ENCODE measurements around the gene CRAT. TPM values are rescaled to one million over a fixed set of nuclear protein-coding genes. Genes with fewer than 3 reads are reported as not detected.
"Not testable (repeated sequence)": the region's sequence is repeated elsewhere in the genome, so short reads cannot be mapped to it uniquely, and the experiment has no call there.

CRAT gene
- total RNA-seq, 1 donor from 2014 or later = 110 TPM

DNA sequence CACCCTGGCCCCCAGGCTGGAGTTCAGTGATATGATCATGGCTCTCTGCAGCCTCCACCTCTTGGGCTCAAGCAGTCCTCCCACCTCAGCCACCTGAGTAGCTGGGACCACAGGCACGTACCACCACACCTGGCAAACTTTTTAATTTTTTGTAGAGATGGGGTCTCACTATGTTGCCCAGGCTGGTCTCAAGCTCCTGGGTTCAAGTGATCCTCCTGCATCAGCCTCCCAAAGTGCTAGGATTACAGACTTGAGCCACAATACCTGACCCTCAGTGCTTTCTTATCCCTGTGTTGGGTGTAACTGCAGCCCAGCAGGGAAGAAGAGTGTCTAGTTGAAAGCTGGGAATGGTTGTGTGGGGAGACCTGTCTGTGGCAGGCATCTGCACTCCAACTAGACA, 11.5 kb upstream of the CRAT start:
- Histone ChIP-seq H3K36me3 (peaks cover 43 to 60% of the 10 kb centered on the region in 2 donors), H3K4me3 (no peak overlapping the region), H3K4me1 (no peaks in the 10 kb centered on the region), H3K27ac (no peak overlapping the region), H3K9me3 (no peaks in the 10 kb centered on the region), H3K27me3 (no peaks in the 10 kb centered on the region)
- TF ChIP-seq, protein P1, sequence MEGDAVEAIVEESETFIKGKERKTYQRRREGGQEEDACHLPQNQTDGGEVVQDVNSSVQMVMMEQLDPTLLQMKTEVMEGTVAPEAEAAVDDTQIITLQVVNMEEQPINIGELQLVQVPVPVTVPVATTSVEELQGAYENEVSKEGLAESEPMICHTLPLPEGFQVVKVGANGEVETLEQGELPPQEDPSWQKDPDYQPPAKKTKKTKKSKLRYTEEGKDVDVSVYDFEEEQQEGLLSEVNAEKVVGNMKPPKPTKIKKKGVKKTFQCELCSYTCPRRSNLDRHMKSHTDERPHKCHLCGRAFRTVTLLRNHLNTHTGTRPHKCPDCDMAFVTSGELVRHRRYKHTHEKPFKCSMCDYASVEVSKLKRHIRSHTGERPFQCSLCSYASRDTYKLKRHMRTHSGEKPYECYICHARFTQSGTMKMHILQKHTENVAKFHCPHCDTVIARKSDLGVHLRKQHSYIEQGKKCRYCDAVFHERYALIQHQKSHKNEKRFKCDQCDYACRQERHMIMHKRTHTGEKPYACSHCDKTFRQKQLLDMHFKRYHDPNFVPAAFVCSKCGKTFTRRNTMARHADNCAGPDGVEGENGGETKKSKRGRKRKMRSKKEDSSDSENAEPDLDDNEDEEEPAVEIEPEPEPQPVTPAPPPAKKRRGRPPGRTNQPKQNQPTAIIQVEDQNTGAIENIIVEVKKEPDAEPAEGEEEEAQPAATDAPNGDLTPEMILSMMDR (IDR thresholded peaks at IDR 0.05) = no peak
- no peak for DNase-seq (ENCODE audit: low spot score in 2 of 2)
- intact Hi-C loops (cut with DNase I) = loop anchor here (5.0 kb wide), 1 partner anchor 675 kb away; no protein-coding TSS in a partner anchor

DNA sequence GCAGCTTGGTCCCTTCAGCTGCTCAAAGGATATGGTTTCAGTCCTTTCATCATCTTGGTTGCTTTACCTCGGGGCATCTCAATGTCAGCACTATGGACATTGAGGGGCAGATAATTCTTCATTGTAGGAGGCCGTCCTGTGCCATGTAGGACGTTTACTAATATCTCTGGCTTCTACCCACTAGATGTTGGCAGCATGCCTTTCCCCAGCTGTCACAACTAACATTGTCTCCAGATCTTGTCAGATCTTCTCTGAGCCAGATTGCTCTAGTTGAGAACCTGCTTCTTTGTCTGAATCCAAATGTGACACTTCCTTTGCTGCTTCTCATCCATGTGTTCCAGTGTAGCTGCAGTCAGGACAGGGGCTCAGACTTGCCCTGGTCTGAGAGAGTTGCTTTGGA, 10.9 kb upstream of the CRAT start:
- Histone ChIP-seq H3K4me1 (no peaks in the 10 kb centered on the region), H3K9me3 (no peaks in the 10 kb centered on the region), H3K36me3 (peaks cover 43 to 55% of the 10 kb centered on the region in 2 donors), H3K27me3 (no peaks in the 10 kb centered on the region), H3K4me3 (no peak overlapping the region), H3K27ac (no peak overlapping the region)
- TF ChIP-seq, protein P1 (IDR thresholded peaks at IDR 0.05) = no peak
- DNase-seq (ENCODE audit: low spot score in 2 of 2) = no peak
- intact Hi-C loops (cut with DNase I) = loop anchor here (5.0 kb wide), 1 partner anchor 676 kb away; no protein-coding TSS in a partner anchor

DNA sequence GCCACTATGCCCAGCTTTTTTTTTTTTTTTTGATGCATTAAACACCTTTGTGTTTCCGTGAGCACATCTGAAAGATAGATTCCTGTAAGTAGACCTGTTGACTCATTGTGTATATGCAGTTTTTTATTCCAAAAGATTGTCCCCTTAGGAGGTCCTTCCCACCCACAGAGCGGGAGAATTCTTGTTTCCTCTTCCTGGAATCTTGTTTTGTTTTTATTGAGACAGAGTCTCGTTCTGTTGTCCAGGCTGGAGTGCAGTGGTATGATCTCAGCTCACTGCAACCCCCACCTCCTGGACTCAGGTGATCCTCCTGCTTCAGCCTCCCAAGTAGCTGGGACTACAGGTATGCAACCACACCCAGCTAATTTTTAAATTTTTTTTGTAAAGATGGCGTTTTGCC, 8.2 kb upstream of the CRAT start:
- H3K4me1 ChIP-seq = no peaks in the 10 kb centered on the region
- DNase-seq (ENCODE audit: low spot score in 2 of 2) = no peak
- TF ChIP-seq, protein P1 (IDR thresholded peaks at IDR 0.05) = no peak
- H3K27ac ChIP-seq = no peak overlapping the region
- no peaks in the 10 kb centered on the region for H3K9me3 ChIP-seq
- H3K27me3 ChIP-seq = no peaks in the 10 kb centered on the region
- H3K4me3 ChIP-seq = no peak overlapping the region
- peaks cover 28 to 33% of the 10 kb centered on the region in 2 donors for H3K36me3 ChIP-seq
- intact Hi-C loops (cut with DNase I) = no loop called here

DNA sequence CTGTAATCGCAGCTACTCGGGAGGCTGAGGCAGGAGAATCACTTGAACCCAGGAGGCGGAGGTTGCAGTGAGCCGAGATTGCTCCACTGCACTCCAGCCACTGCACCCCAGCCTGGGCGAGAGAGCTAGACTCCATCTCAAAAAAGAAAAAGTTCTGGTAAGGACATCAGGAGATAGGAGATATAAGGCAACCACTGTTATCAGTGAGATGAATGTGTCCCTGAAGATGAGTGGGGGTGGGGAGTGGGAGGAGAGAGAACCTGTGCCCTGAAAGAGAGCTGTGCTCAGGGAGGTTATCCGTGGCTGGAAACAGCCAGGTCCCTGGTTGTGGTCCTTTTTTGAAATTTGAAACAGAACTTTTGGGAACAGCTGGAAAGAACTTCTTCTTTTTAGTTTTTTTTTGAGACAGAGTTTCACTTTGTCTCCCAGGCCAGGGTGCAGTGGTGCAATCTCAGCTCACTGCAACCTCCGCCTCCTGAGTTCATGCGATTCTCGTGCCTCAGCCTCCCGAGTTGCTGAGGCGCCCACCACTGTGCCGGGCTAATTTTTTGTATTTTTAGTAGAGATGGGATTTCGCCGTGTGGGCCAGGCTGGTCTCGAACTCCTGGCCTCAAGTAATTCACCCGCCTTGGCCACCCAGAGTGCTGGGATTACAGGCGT, 3.2 kb upstream of the CRAT start:
- TF ChIP-seq, protein P1 (IDR thresholded peaks at IDR 0.05) = no peak
- no peaks in the 10 kb centered on the region for H3K36me3 ChIP-seq
- H3K4me1 ChIP-seq = peaks cover 7 to 20% of the 10 kb centered on the region in 2 donors
- intact Hi-C loops (cut with DNase I) = no loop called here
- H3K27ac ChIP-seq = no peak overlapping the region
- no peaks in the 10 kb centered on the region for H3K27me3 ChIP-seq
- no peak for DNase-seq (ENCODE audit: low spot score in 2 of 2)
- no peaks in the 10 kb centered on the region for H3K9me3 ChIP-seq
- H3K4me3 ChIP-seq = no peak overlapping the region

DNA sequence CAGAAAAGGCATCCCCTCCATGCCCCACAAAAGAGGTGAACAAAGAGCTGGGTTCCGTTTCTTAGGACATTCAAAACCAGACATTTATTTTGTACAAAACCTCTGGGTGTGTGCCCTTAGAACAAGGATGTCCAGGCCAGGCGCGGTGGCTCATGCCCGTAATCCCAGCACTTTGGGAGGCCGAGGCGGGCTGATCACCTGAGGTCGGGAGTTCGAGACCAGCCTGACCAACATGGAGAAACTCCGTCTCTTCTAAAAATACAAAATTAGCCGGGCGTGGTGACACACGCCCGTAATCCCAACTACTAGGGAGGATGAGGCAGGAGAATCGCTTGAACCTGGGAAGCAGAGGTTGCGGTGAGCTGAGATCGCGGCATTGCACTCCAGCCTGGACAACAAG, 1.9 kb upstream of the CRAT start:
- H3K36me3 ChIP-seq; intact Hi-C loops (cut with DNase I): not testable (repeated sequence)

DNA sequence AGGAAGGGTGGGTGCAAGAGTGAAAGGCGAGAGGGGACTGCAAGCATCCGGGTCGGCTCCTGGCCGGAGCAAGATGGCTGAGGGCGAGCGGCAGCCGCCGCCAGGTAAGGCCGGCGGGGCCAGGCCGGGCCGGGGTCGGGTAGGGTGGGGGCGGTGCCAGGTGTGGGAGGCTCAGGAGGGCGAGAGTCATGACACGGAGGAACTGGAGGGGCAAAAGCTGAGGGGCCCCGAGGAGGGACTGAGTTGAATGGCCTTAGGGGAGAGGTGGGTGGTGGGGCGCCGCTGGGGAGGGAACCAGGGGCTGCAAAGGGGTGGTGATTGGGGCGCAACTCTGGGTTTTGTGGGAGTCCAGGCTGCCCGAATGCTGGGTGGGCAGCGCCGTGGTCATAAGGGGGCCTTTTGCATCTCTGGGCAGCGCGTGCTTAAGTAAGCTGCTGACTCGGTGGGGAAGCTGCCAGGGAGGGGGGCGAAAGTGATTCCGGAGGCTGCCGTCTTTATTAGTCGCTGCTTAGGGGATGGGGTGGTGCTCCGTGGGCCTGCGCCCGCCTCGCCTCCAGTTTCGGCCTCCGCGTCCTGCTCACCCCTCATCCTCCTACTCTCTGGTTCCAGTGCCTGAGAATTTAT, 1.0 kb upstream of the CRAT start:
- DNase-seq (ENCODE audit: low spot score in 2 of 2) = no peak
- TF ChIP-seq, protein P1 (IDR thresholded peaks at IDR 0.05) = no peak
- H3K36me3 ChIP-seq = peaks cover 4 to 13% of the 10 kb centered on the region in 2 donors
- H3K27me3 ChIP-seq = no peaks in the 10 kb centered on the region
- intact Hi-C loops (cut with DNase I) = loop anchor here (2.0 kb wide), 3 partner anchors 27 to 75 kb away; partner anchors contain the start of genes DOLPP1 and MIGA2
- peaks cover 7 to 22% of the 10 kb centered on the region in 2 donors for H3K4me1 ChIP-seq
- H3K27ac ChIP-seq = peak overlapping the region; percentile 88 to 91
- H3K4me3 ChIP-seq = peak overlapping the region; percentile 78 to 83
- no peaks in the 10 kb centered on the region for H3K9me3 ChIP-seq

More for the DNA sequence above, 1.9 kb upstream of the CRAT start:
- peaks cover 7 to 22% of the 10 kb centered on the region in 2 donors for H3K4me1 ChIP-seq
- not testable (repeated sequence) for DNase-seq (ENCODE audit: low spot score in 2 of 2); H3K27me3 ChIP-seq; H3K27ac ChIP-seq; H3K9me3 ChIP-seq
- peak overlapping the region; percentile 78 to 83 for H3K4me3 ChIP-seq

All from ascending aorta (tissue), 2 donors.